CD4-positive, alpha-beta T cell (primary cell): Measurements from ENCODE around the gene NOD2. TPM values are rescaled to one million over a fixed set of nuclear protein-coding genes. Genes with fewer than 3 reads are reported as not detected.

Experiments used
- ATAC-seq: fragments of 200-7000 bp; cut with Tn5 transposase; one replicate; pipeline ENCODE4 v1.10.0; 2022; ENCODE audit warnings: mild to moderate bottlenecking; ENCODE audit not compliant: poor library complexity
- CTCF ChIA-PET: fragments of 350-600 bp; sonication (Branson Sonifier 250); formaldehyde crosslinking; loops from one replicate; lab custom pipeline; 2021; ENCODE audit warnings: antibody characterized with exemption, inconsistent platforms; lab: Charles Lee
- POLR2A ChIA-PET: fragments of 350-600 bp; sonication (Branson Sonifier 250); formaldehyde crosslinking; loops from one replicate; lab custom pipeline; 2021; ENCODE audit warnings: antibody characterized with exemption, inconsistent platforms; lab: Charles Lee
- DNase-seq, 14 experiments: peaks; one replicate each; pipeline ENCODE4 v3.0.0-alpha.2; 2013 to 2020; ENCODE audit warnings: mixed read lengths in 2 of 14
- H3K27ac ChIP-seq, 2 donors: one replicate each; pipeline versions ENCODE4 v1.5.1 to v1.7.0; 2013; ENCODE audit warnings: low read length in 2 of 2, low read depth in 1 of 2, mild to moderate bottlenecking in 1 of 2
- H3K27me3 ChIP-seq, 2 experiments: 1 replicate in 1 of 2; 2 replicates in 1 of 2; pipeline versions ENCODE4 v1.6.1 to v1.7.0; 2013; ENCODE audit warnings: low read length in 2 of 2, control low read depth in 1 of 2, mild to moderate bottlenecking in 1 of 2, moderate library complexity in 1 of 2; ENCODE audit not compliant: insufficient read depth in 2 of 2, control insufficient read depth in 1 of 2
- H3K36me3 ChIP-seq: one replicate; pipeline ENCODE4 v1.6.1; 2013; ENCODE audit warnings: low read length, control low read depth; ENCODE audit not compliant: insufficient read depth
- H3K4me1 ChIP-seq: one replicate; pipeline ENCODE4 v1.6.1; 2013; ENCODE audit warnings: low read length, control low read depth; ENCODE audit not compliant: insufficient read depth
- H3K4me3 ChIP-seq: one replicate; pipeline ENCODE4 v1.5.1; 2013; ENCODE audit warnings: mild to moderate bottlenecking, low read length, moderate library complexity
- H3K9me3 ChIP-seq, 2 experiments: 1 replicate in 1 of 2; 2 replicates in 1 of 2; pipeline versions ENCODE4 v1.6.1 to v1.7.0; 2013; ENCODE audit warnings: low read length in 2 of 2, mild to moderate bottlenecking in 2 of 2, control low read depth in 1 of 2, moderate library complexity in 1 of 2; ENCODE audit not compliant: control insufficient read depth in 1 of 2, insufficient read depth in 1 of 2
- H3K27ac Mint-ChIP-seq: one replicate; pipeline ENCODE4 v1.8.0; 2020; ENCODE audit warnings: mixed read lengths
- H3K27me3 Mint-ChIP-seq: one replicate; pipeline ENCODE4 v1.8.0; 2021; ENCODE audit warnings: mixed read lengths
- H3K36me3 Mint-ChIP-seq: one replicate; pipeline ENCODE4 v1.8.0; 2021; ENCODE audit warnings: low read depth, mixed read lengths
- H3K4me1 Mint-ChIP-seq: one replicate; pipeline ENCODE4 v1.8.0; 2021; ENCODE audit warnings: low read depth, mixed read lengths
- H3K4me3 Mint-ChIP-seq: one replicate; pipeline ENCODE4 v1.8.0; 2020; ENCODE audit warnings: mild to moderate bottlenecking, mixed read lengths
- H3K9me3 Mint-ChIP-seq: one replicate; pipeline ENCODE4 v1.8.0; 2020; ENCODE audit warnings: mixed read lengths
- CTCF ChIP-seq: fragments of 200-600 bp; IDR thresholded peaks from one replicate; pipeline ENCODE4 v1.8.0; 2022; ENCODE audit warnings: antibody characterized with exemption, mild to moderate bottlenecking
- intact Hi-C, 2 experiments: fragments of 100-400 bp; cut with DNase I in 1 of 2; cut with micrococcal nuclease in 1 of 2; formaldehyde crosslinking; loops; one replicate each; pipeline versions ENCODE4 v1.15.1 to v1.9.0; 2023 to 2025; cut with DNase I, micrococcal nuclease
- total RNA-seq, 174 experiments: library from RNA in 2 of 174; stranded (reverse) in 2 of 174; gene quantifications; one replicate each; pipeline ENCODE4 v1.2.3 and lab custom pipeline; 2021 to 2026

NOD2 gene
- total RNA-seq, 2 experiments from 2014 or later = 4.5 to 5.3 TPM

GRCh38 chr16:50668368-50669008, 24.9 kb upstream of the NOD2 start:
- no peaks in the 10 kb centered on the region for H3K27me3 Mint-ChIP-seq
- Histone ChIP-seq H3K27ac (peak overlapping the region; percentile 55 to 68), H3K4me3 (no peak overlapping the region), H3K36me3 (peaks cover 44% of the 10 kb centered on the region), H3K9me3 (peaks cover 18 to 19% of the 10 kb centered on the region in 2 experiments), H3K27me3 (no peaks in the 10 kb centered on the region), H3K4me1 (peaks cover 39% of the 10 kb centered on the region)
- ATAC-seq (no peak), DNase-seq (no peak)
- peaks cover 4% of the 10 kb centered on the region for H3K9me3 Mint-ChIP-seq
- TF ChIP-seq CTCF = no peak
- intact Hi-C loops = loop anchor here (2.0 to 10.0 kb wide), 5 partner anchors 138 to 644 kb away; partner anchors contain the start of genes ADCY7 (in 1 of the 2) and CNEP1R1 (in 1 of the 2)
- ChIA-PET POLR2A (interaction anchor here (1.1 to 12.3 kb wide), 5 partner anchors 13 to 138 kb away, joined by 5 to 174 read pairs (median 16); partner anchors contain the start of genes CYLD and SNX20), CTCF (interaction anchor here (1.1 to 7.5 kb wide), 7 partner anchors 9 to 601 kb away, joined by 3 to 62 read pairs (median 10); partner anchors contain the start of gene SNX20)
- H3K4me3 Mint-ChIP-seq = no peak overlapping the region
- peak overlapping the region; percentile 78 for H3K27ac Mint-ChIP-seq
- peaks cover 59% of the 10 kb centered on the region for H3K36me3 Mint-ChIP-seq
- H3K4me1 Mint-ChIP-seq = peaks cover 53% of the 10 kb centered on the region

GRCh38 chr16:50669741-50670140, 23.7 kb upstream of the NOD2 start:
- intact Hi-C loops = loop anchor here (2.0 to 10.0 kb wide), 5 partner anchors 137 to 645 kb away; partner anchors contain the start of genes ADCY7 (in 1 of the 2) and CNEP1R1 (in 1 of the 2)
- peaks cover 37% of the 10 kb centered on the region for H3K4me1 ChIP-seq
- H3K9me3 ChIP-seq = peaks cover 19 to 29% of the 10 kb centered on the region in 2 experiments
- no peak for ATAC-seq
- CTCF ChIA-PET = interaction anchor here (2.2 to 7.5 kb wide), 2 partner anchors 74 to 137 kb away, joined by 10 to 62 read pairs; no protein-coding TSS in a partner anchor
- peaks cover 49% of the 10 kb centered on the region for H3K4me1 Mint-ChIP-seq
- H3K27ac ChIP-seq = peak overlapping the region; percentile 7 to 55
- H3K27me3 Mint-ChIP-seq = no peaks in the 10 kb centered on the region
- TF ChIP-seq CTCF = no peak
- peaks cover 71% of the 10 kb centered on the region for H3K36me3 Mint-ChIP-seq
- H3K27me3 ChIP-seq = no peaks in the 10 kb centered on the region
- no peak overlapping the region for H3K4me3 ChIP-seq
- H3K36me3 ChIP-seq = peaks cover 55% of the 10 kb centered on the region
- POLR2A ChIA-PET = interaction anchor here (4.4 to 12.3 kb wide), 3 partner anchors 11 to 78 kb away, joined by 16 to 174 read pairs (median 93); partner anchors contain the start of genes CYLD and SNX20
- DNase-seq = no peak
- no peak overlapping the region for H3K4me3 Mint-ChIP-seq
- peaks cover 6% of the 10 kb centered on the region for H3K9me3 Mint-ChIP-seq
- no peak overlapping the region for H3K27ac Mint-ChIP-seq

- H3K27ac Mint-ChIP-seq = peak overlapping the region; percentile 74
- H3K4me1 Mint-ChIP-seq = peaks cover 43% of the 10 kb centered on the region
- intact Hi-C loops = no loop called here
- Histone ChIP-seq H3K4me3 (no peak overlapping the region), H3K36me3 (peaks cover 63% of the 10 kb centered on the region), H3K9me3 (peaks cover 19 to 29% of the 10 kb centered on the region in 2 experiments), H3K27me3 (no peaks in the 10 kb centered on the region), H3K27ac (no peak overlapping the region), H3K4me1 (peaks cover 31% of the 10 kb centered on the region)
- H3K4me3 Mint-ChIP-seq = no peak overlapping the region
- H3K9me3 Mint-ChIP-seq = peaks cover 6% of the 10 kb centered on the region
- ChIA-PET POLR2A (interaction anchor here (4.4 to 12.3 kb wide), 2 partner anchors 11 to 71 kb away, joined by 16 to 174 read pairs; partner anchors contain the start of genes CYLD and SNX20), CTCF (interaction anchor here (2.2 to 2.6 kb wide), 2 partner anchors 73 to 135 kb away, joined by 10 to 19 read pairs; no protein-coding TSS in a partner anchor)
- H3K36me3 Mint-ChIP-seq = peaks cover 78% of the 10 kb centered on the region
- TF ChIP-seq CTCF = no peak
- DNase-seq (no peak), ATAC-seq (no peak)
- no peaks in the 10 kb centered on the region for H3K27me3 Mint-ChIP-seq
Measured at GRCh38 chr16:50670476-50670875, 22.9 kb upstream of the NOD2 start.
